Peyer's patch (tissue), 4 donors: ENCODE results near the gene CBLB.

Source experiments
- CTCF ChIP-seq, 6 experiments: fragments of 450-650 bp in 4 of 6; fragments of 200-600 bp in 2 of 6; sonication (generic) in 1 of 6; IDR thresholded peaks; one replicate each; pipeline ENCODE4 v1.5.1; 2017 to 2019; ENCODE audit warnings: antibody characterized with exemption in 6 of 6, mild to moderate bottlenecking in 3 of 6, moderate library complexity in 1 of 6
- POLR2A ChIP-seq, 2 donors: fragments of 450-650 bp; IDR thresholded peaks; one replicate each; pipeline ENCODE4 v1.5.1; 2017; ENCODE audit warnings: antibody characterized with exemption in 2 of 2, mild to moderate bottlenecking in 2 of 2, moderate library complexity in 2 of 2

- no peak for TF ChIP-seq CTCF (IDR thresholded peaks at IDR 0.05)
- no peak for TF ChIP-seq POLR2A (IDR thresholded peaks at IDR 0.05)
Measured at GRCh38 chr3:105904678-105905284, 36.0 kb upstream of the CBLB start.
